CD14-positive monocyte (primary cell): ENCODE results near the gene KIF26B. TPM values are rescaled to one million over a fixed set of nuclear protein-coding genes. Genes with fewer than 3 reads are reported as not detected.

Source experiments
- DNase-seq, 3 donors: peaks; one replicate each; pipeline ENCODE4 v3.0.0-alpha.2; 2011 to 2022
- H2AFZ ChIP-seq: 2 replicates; pipeline ENCODE4 v1.6.0; 2012; ENCODE audit warnings: mild to moderate bottlenecking, low read depth, low read length, inconsistent platforms; ENCODE audit not compliant: insufficient read depth, poor library complexity, severe bottlenecking
- H3K27ac ChIP-seq, 2 donors: 1 replicate in 1 of 2; 2 replicates in 1 of 2; pipeline ENCODE4 v1.5.1; 2012 to 2013; ENCODE audit warnings: low read length in 2 of 2, control low read depth in 1 of 2, inconsistent platforms in 1 of 2, low read depth in 1 of 2, mild to moderate bottlenecking in 1 of 2
- H3K27me3 ChIP-seq, 2 donors: one replicate each; pipeline versions ENCODE4 v1.6.0 to v1.6.1; 2011 to 2013; ENCODE audit warnings: low read length in 2 of 2; ENCODE audit not compliant: control insufficient read depth in 2 of 2, insufficient read depth in 2 of 2
- H3K36me3 ChIP-seq, 2 donors: replicated peaks in 1 of 2; 1 replicate in 1 of 2; 2 replicates in 1 of 2; pipeline versions ENCODE4 v1.5.1 to v1.6.1; 2012 to 2013; ENCODE audit warnings: low read length in 2 of 2, control low read depth in 1 of 2, inconsistent platforms in 1 of 2, mild to moderate bottlenecking in 1 of 2; ENCODE audit not compliant: insufficient read depth in 2 of 2, control insufficient read depth in 1 of 2
- H3K4me1 ChIP-seq, 2 donors: 1 replicate in 1 of 2; 2 replicates in 1 of 2; pipeline versions ENCODE4 v1.5.1 to v1.6.1; 2012 to 2013; ENCODE audit warnings: low read length in 2 of 2, control low read depth in 1 of 2, inconsistent platforms in 1 of 2, mild to moderate bottlenecking in 1 of 2, moderate library complexity in 1 of 2; ENCODE audit not compliant: insufficient read depth in 2 of 2, control insufficient read depth in 1 of 2
- H3K4me2 ChIP-seq: replicated peaks from 2 replicates; pipeline ENCODE3; 2012; ENCODE audit warnings: low read length, moderate library complexity, mild to moderate bottlenecking; ENCODE audit not compliant: poor library complexity, severe bottlenecking; ENCODE audit errors: extremely low read depth
- H3K4me3 ChIP-seq, 3 experiments: fragments of 200-600 bp in 1 of 3; sonication (generic) in 1 of 3; replicated peaks in 1 of 3; 1 replicate in 2 of 3; 2 replicates in 1 of 3; pipeline ENCODE4 v1.5.1; 2011 to 2013; ENCODE audit warnings: low read length in 3 of 3, mild to moderate bottlenecking in 3 of 3, control low read depth in 2 of 3, low read depth in 2 of 3, inconsistent platforms in 1 of 3, moderate library complexity in 1 of 3
- H3K79me2 ChIP-seq: 2 replicates; pipeline ENCODE4 v1.6.0; 2012; ENCODE audit warnings: mild to moderate bottlenecking, control low read depth, inconsistent platforms, low read length, moderate library complexity; ENCODE audit not compliant: insufficient read depth
- H3K9ac ChIP-seq: 2 replicates; pipeline ENCODE4 v1.6.0; 2017; ENCODE audit warnings: low read length, mild to moderate bottlenecking; ENCODE audit not compliant: insufficient read depth, poor library complexity, severe bottlenecking
- H3K9me3 ChIP-seq, 2 donors: replicated peaks in 1 of 2; 1 replicate in 1 of 2; 2 replicates in 1 of 2; pipeline versions ENCODE4 v1.5.1 to v1.6.1; 2012 to 2013; ENCODE audit warnings: low read length in 2 of 2, control low read depth in 1 of 2; ENCODE audit not compliant: control insufficient read depth in 1 of 2, insufficient read depth in 1 of 2
- H4K20me1 ChIP-seq: 2 replicates; pipeline ENCODE4 v1.6.0; 2012; ENCODE audit warnings: mild to moderate bottlenecking, low read length, control low read depth, moderate library complexity; ENCODE audit not compliant: insufficient read depth
- H3K27ac Mint-ChIP-seq, 7 donors: one replicate each; pipeline ENCODE4 v1.8.0; 2020; ENCODE audit warnings: mild to moderate bottlenecking in 7 of 7, mixed read lengths in 7 of 7, moderate library complexity in 6 of 7, inconsistent platforms in 2 of 7
- H3K27me3 Mint-ChIP-seq, 3 donors: one replicate each; pipeline ENCODE4 v1.8.0; 2021 to 2022; ENCODE audit warnings: low read depth in 3 of 3, mild to moderate bottlenecking in 3 of 3, mixed read lengths in 3 of 3, moderate library complexity in 3 of 3, inconsistent platforms in 1 of 3
- H3K36me3 Mint-ChIP-seq, 2 donors: one replicate each; pipeline ENCODE4 v1.8.0; 2020; ENCODE audit warnings: mixed read lengths in 2 of 2, inconsistent platforms in 1 of 2, mild to moderate bottlenecking in 1 of 2
- H3K4me1 Mint-ChIP-seq: one replicate; pipeline ENCODE4 v1.8.0; 2020; ENCODE audit warnings: mild to moderate bottlenecking, mixed read lengths
- H3K4me3 Mint-ChIP-seq, 2 donors: one replicate each; pipeline ENCODE4 v1.8.0; 2020; ENCODE audit warnings: mild to moderate bottlenecking in 2 of 2, mixed read lengths in 2 of 2, moderate library complexity in 1 of 2
- H3K9me3 Mint-ChIP-seq, 7 donors: one replicate each; pipeline ENCODE4 v1.8.0; 2020 to 2022; ENCODE audit warnings: mixed read lengths in 7 of 7, mild to moderate bottlenecking in 6 of 7, moderate library complexity in 6 of 7, inconsistent platforms in 2 of 7
- WGBS: methylation state at CpG from one replicate; pipeline ENCODE4 v1.1.5; 2013; ENCODE audit warnings: missing lambda C conversion rate; ENCODE audit not compliant: insufficient coverage; 5-methylcytosine and 5-hydroxymethylcytosine counted together
- intact Hi-C, 2 donors: fragments of 100-400 bp; cut with micrococcal nuclease; formaldehyde crosslinking; loops; one replicate each; pipeline versions ENCODE4 v1.15.0 to v1.15.1; 2023
- polyA plus RNA-seq, 3 donors: library from polyadenylated mRNA; depleted of rRNA in 1 of 3; unstranded in 2 of 3; stranded (reverse) in 1 of 3; fragments of 300-500 nt in 2 of 3; fragments of >200 nt in 1 of 3; fragmentation: Illumina TruSeq in 2 of 3; gene quantifications; 1 replicate in 2 of 3; 2 replicates in 1 of 3; pipeline ENCODE4 v1.2.3, GENCODE V29; 2012 to 2021
- TF ChIP-seq, protein P1 (sequence below): fragments of 200-600 bp; IDR thresholded peaks from one replicate; pipeline ENCODE4 v1.8.0; 2022; ENCODE audit warnings: antibody characterized with exemption, mild to moderate bottlenecking

Gene KIF26B
- polyA plus RNA-seq, 3 donors = 0.01 to 0.05 TPM; not detected in 1

DNA sequence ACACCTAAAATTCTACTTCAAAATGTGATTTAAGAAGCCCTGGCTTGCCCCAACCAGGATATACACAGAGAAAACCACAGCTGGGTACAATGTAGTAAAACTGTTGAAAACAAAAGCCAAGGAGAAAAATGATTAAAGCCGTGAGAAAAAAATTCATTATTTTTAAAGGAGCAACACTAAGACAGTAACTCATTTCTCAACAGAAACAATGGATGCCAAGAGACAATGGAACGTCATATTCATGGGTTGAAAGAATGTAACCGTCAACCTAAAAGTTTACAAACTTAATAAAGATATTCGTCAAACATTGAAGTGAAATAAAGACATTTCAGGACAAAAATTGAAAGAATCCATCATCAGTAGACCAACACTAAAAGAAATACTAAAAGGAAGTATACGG is 340.9 kb downstream of the KIF26B start:
- H3K4me2 ChIP-seq = no peak overlapping the region
- no peaks in the 10 kb centered on the region for H3K9me3 ChIP-seq
- no peak overlapping the region for H3K27ac ChIP-seq
- intact Hi-C loops = no loop called here
- H3K4me1 ChIP-seq = peaks cover 10 to 16% of the 10 kb centered on the region in 2 donors
- Mint-ChIP-seq H3K4me3 (no peak overlapping the region), H3K9me3 (peaks cover 1 to 12% (median 5%) of the 10 kb centered on the region in 7 donors), H3K4me1 (peaks cover 22% of the 10 kb centered on the region), H3K27ac (no peak overlapping the region), H3K27me3 (peaks cover 3 to 6% (median 4%) of the 10 kb centered on the region in 3 donors), H3K36me3 (no peaks in the 10 kb centered on the region)
- H3K79me2 ChIP-seq = no peaks in the 10 kb centered on the region
- TF ChIP-seq, protein P1, sequence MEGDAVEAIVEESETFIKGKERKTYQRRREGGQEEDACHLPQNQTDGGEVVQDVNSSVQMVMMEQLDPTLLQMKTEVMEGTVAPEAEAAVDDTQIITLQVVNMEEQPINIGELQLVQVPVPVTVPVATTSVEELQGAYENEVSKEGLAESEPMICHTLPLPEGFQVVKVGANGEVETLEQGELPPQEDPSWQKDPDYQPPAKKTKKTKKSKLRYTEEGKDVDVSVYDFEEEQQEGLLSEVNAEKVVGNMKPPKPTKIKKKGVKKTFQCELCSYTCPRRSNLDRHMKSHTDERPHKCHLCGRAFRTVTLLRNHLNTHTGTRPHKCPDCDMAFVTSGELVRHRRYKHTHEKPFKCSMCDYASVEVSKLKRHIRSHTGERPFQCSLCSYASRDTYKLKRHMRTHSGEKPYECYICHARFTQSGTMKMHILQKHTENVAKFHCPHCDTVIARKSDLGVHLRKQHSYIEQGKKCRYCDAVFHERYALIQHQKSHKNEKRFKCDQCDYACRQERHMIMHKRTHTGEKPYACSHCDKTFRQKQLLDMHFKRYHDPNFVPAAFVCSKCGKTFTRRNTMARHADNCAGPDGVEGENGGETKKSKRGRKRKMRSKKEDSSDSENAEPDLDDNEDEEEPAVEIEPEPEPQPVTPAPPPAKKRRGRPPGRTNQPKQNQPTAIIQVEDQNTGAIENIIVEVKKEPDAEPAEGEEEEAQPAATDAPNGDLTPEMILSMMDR = no peak
- H4K20me1 ChIP-seq = no peaks in the 10 kb centered on the region
- no peak overlapping the region for H3K4me3 ChIP-seq
- no peak overlapping the region for H3K9ac ChIP-seq
- H3K27me3 ChIP-seq = no peaks in the 10 kb centered on the region
- DNase-seq = no peak
- H2AFZ ChIP-seq = no peak overlapping the region
- no CpG with 5 or more reads among the region's 5 CpGs for WGBS
- H3K36me3 ChIP-seq = no peaks in the 10 kb centered on the region

GRCh38 chr1:245500546-245500945 is 345.8 kb downstream of the KIF26B start:
- peaks cover 36% of the 10 kb centered on the region for H3K4me1 Mint-ChIP-seq
- intact Hi-C loops = no loop called here
- H3K36me3 Mint-ChIP-seq = no peaks in the 10 kb centered on the region
- H3K27ac Mint-ChIP-seq = peak overlapping the region in 1 of 7 donors; percentile 72
- H3K4me3 Mint-ChIP-seq = peak overlapping the region in 1 of 2 donors; percentile 9
- H3K9ac ChIP-seq = no peak overlapping the region
- H3K79me2 ChIP-seq = no peaks in the 10 kb centered on the region
- peak overlapping the region; percentile 10 for H2AFZ ChIP-seq
- H3K27ac ChIP-seq = peak overlapping the region in 1 of 2 donors; percentile 43
- H3K4me2 ChIP-seq = peak overlapping the region; percentile 44
- WGBS = 44% methylated on average over 4 of the region's 7 CpGs
- TF ChIP-seq, protein P1 = no peak
- peak overlapping the region in 1 of 3 experiments; percentile 33 for H3K4me3 ChIP-seq
- H3K9me3 Mint-ChIP-seq = peaks cover 0 to 6% (median 2%) of the 10 kb centered on the region in 7 donors
- H3K27me3 Mint-ChIP-seq = peaks cover 3 to 11% (median 6%) of the 10 kb centered on the region in 3 donors
- no peaks in the 10 kb centered on the region for H3K36me3 ChIP-seq
- H3K27me3 ChIP-seq = no peaks in the 10 kb centered on the region
- H3K4me1 ChIP-seq = peaks cover 27 to 30% of the 10 kb centered on the region in 2 donors
- peak in 2 of 3 donors; percentile 30 to 34 for DNase-seq
- H4K20me1 ChIP-seq = no peaks in the 10 kb centered on the region
- no peaks in the 10 kb centered on the region for H3K9me3 ChIP-seq
